ENCODE data around the gene CAMSAP1.
"Not testable (repeated sequence)": the region's sequence is repeated elsewhere in the genome, so short reads cannot be mapped to it uniquely, and the experiment has no call there.

Gene CAMSAP1

GRCh38 chr9:135893104-135893503 lies 14.2 kb downstream of the CAMSAP1 start:
- peaks cover 8% of the 10 kb centered on the region for H3K4me1 ChIP-seq (ENCODE audit: insufficient read depth, low read length)
- no peak overlapping the region for H3K4me3 ChIP-seq (ENCODE audit: low read length)
- peaks cover 1% of the 10 kb centered on the region for H3K36me3 ChIP-seq (ENCODE audit: insufficient read depth, low read length)
- no peak overlapping the region for H2AFZ ChIP-seq (ENCODE audit: low read depth, low read length)
- H3K9me3 ChIP-seq (ENCODE audit: low read length) = peaks cover 23% of the 10 kb centered on the region
- no peaks in the 10 kb centered on the region for H3K27me3 ChIP-seq (ENCODE audit: insufficient read depth, low read length)

- H3K4me3 ChIP-seq (ENCODE audit: low read length); H3K27me3 ChIP-seq (ENCODE audit: insufficient read depth, low read length); H2AFZ ChIP-seq (ENCODE audit: low read depth, low read length); H3K36me3 ChIP-seq (ENCODE audit: insufficient read depth, low read length): not testable (repeated sequence)
- peaks cover 11% of the 10 kb centered on the region for H3K4me1 ChIP-seq (ENCODE audit: insufficient read depth, low read length)
- peaks cover 18% of the 10 kb centered on the region for H3K9me3 ChIP-seq (ENCODE audit: low read length)
These were observed 15.0 kb downstream of the CAMSAP1 start for GRCh38 chr9:135892327-135892726.

GRCh38 chr9:135891027-135891631 lies 16.2 kb downstream of the CAMSAP1 start:
- H3K4me1 ChIP-seq (ENCODE audit: insufficient read depth, low read length) = peaks cover 20% of the 10 kb centered on the region
- H3K36me3 ChIP-seq (ENCODE audit: insufficient read depth, low read length) = peaks cover 4% of the 10 kb centered on the region
- no peak overlapping the region for H3K4me3 ChIP-seq (ENCODE audit: low read length)
- no peak overlapping the region for H2AFZ ChIP-seq (ENCODE audit: low read depth, low read length)
- no peaks in the 10 kb centered on the region for H3K27me3 ChIP-seq (ENCODE audit: insufficient read depth, low read length)
- H3K9me3 ChIP-seq (ENCODE audit: low read length) = peaks cover 10% of the 10 kb centered on the region

GRCh38 chr9:135890190-135891026 lies 16.9 kb downstream of the CAMSAP1 start:
- Histone ChIP-seq H2AFZ (ENCODE audit: low read depth, low read length) (no peak overlapping the region), H3K9me3 (ENCODE audit: low read length) (peaks cover 7% of the 10 kb centered on the region), H3K4me1 (ENCODE audit: insufficient read depth, low read length) (peaks cover 21% of the 10 kb centered on the region), H3K4me3 (ENCODE audit: low read length) (no peak overlapping the region), H3K27me3 (ENCODE audit: insufficient read depth, low read length) (no peaks in the 10 kb centered on the region), H3K36me3 (ENCODE audit: insufficient read depth, low read length) (peaks cover 4% of the 10 kb centered on the region)

- Histone ChIP-seq H3K9me3 (ENCODE audit: low read length) (peaks cover 7% of the 10 kb centered on the region), H3K4me1 (ENCODE audit: insufficient read depth, low read length) (peaks cover 21% of the 10 kb centered on the region), H3K36me3 (ENCODE audit: insufficient read depth, low read length) (peaks cover 4% of the 10 kb centered on the region), H3K4me3 (ENCODE audit: low read length) (no peak overlapping the region), H2AFZ (ENCODE audit: low read depth, low read length) (no peak overlapping the region), H3K27me3 (ENCODE audit: insufficient read depth, low read length) (no peaks in the 10 kb centered on the region)
These were observed 17.7 kb downstream of the CAMSAP1 start for GRCh38 chr9:135889564-135890189.

- Histone ChIP-seq H3K9me3 (ENCODE audit: low read length) (no peaks in the 10 kb centered on the region), H3K27me3 (ENCODE audit: insufficient read depth, low read length) (no peaks in the 10 kb centered on the region), H3K36me3 (ENCODE audit: insufficient read depth, low read length) (peaks cover 4% of the 10 kb centered on the region), H3K4me1 (ENCODE audit: insufficient read depth, low read length) (peaks cover 21% of the 10 kb centered on the region), H3K4me3 (ENCODE audit: low read length) (no peak overlapping the region), H2AFZ (ENCODE audit: low read depth, low read length) (no peak overlapping the region)
These were observed 18.5 kb downstream of the CAMSAP1 start for GRCh38 chr9:135888766-135889394.

- H3K27me3 ChIP-seq (ENCODE audit: insufficient read depth, low read length) = no peaks in the 10 kb centered on the region
- peaks cover 4% of the 10 kb centered on the region for H3K36me3 ChIP-seq (ENCODE audit: insufficient read depth, low read length)
- no peak overlapping the region for H2AFZ ChIP-seq (ENCODE audit: low read depth, low read length)
- no peak overlapping the region for H3K4me3 ChIP-seq (ENCODE audit: low read length)
- no peaks in the 10 kb centered on the region for H3K9me3 ChIP-seq (ENCODE audit: low read length)
- peaks cover 21% of the 10 kb centered on the region for H3K4me1 ChIP-seq (ENCODE audit: insufficient read depth, low read length)
These were observed 19.1 kb downstream of the CAMSAP1 start for GRCh38 chr9:135888126-135888765.

GRCh38 chr9:135887585-135888050 lies 19.7 kb downstream of the CAMSAP1 start:
- no peak overlapping the region for H3K4me3 ChIP-seq (ENCODE audit: low read length)
- H3K9me3 ChIP-seq (ENCODE audit: low read length) = no peaks in the 10 kb centered on the region
- no peaks in the 10 kb centered on the region for H3K27me3 ChIP-seq (ENCODE audit: insufficient read depth, low read length)
- H3K4me1 ChIP-seq (ENCODE audit: insufficient read depth, low read length) = peaks cover 21% of the 10 kb centered on the region
- H2AFZ ChIP-seq (ENCODE audit: low read depth, low read length) = no peak overlapping the region
- H3K36me3 ChIP-seq (ENCODE audit: insufficient read depth, low read length) = peaks cover 8% of the 10 kb centered on the region

GRCh38 chr9:135887021-135887507 lies 20.3 kb downstream of the CAMSAP1 start:
- Histone ChIP-seq H2AFZ (ENCODE audit: low read depth, low read length) (no peak overlapping the region), H3K4me3 (ENCODE audit: low read length) (no peak overlapping the region), H3K9me3 (ENCODE audit: low read length) (no peaks in the 10 kb centered on the region), H3K27me3 (ENCODE audit: insufficient read depth, low read length) (no peaks in the 10 kb centered on the region), H3K4me1 (ENCODE audit: insufficient read depth, low read length) (peaks cover 21% of the 10 kb centered on the region), H3K36me3 (ENCODE audit: insufficient read depth, low read length) (peaks cover 14% of the 10 kb centered on the region)

GRCh38 chr9:135886147-135886981 lies 21.0 kb downstream of the CAMSAP1 start:
- H3K4me3 ChIP-seq (ENCODE audit: low read length) = no peak overlapping the region
- no peak overlapping the region for H2AFZ ChIP-seq (ENCODE audit: low read depth, low read length)
- no peaks in the 10 kb centered on the region for H3K9me3 ChIP-seq (ENCODE audit: low read length)
- H3K4me1 ChIP-seq (ENCODE audit: insufficient read depth, low read length) = peaks cover 19% of the 10 kb centered on the region
- H3K36me3 ChIP-seq (ENCODE audit: insufficient read depth, low read length) = peaks cover 21% of the 10 kb centered on the region
- H3K27me3 ChIP-seq (ENCODE audit: insufficient read depth, low read length) = no peaks in the 10 kb centered on the region

- H3K36me3 ChIP-seq (ENCODE audit: insufficient read depth, low read length) = peaks cover 27% of the 10 kb centered on the region
- no peak overlapping the region for H3K4me3 ChIP-seq (ENCODE audit: low read length)
- peaks cover 14% of the 10 kb centered on the region for H3K4me1 ChIP-seq (ENCODE audit: insufficient read depth, low read length)
- no peak overlapping the region for H2AFZ ChIP-seq (ENCODE audit: low read depth, low read length)
- H3K27me3 ChIP-seq (ENCODE audit: insufficient read depth, low read length) = no peaks in the 10 kb centered on the region
- H3K9me3 ChIP-seq (ENCODE audit: low read length) = no peaks in the 10 kb centered on the region
These were observed 22.1 kb downstream of the CAMSAP1 start for GRCh38 chr9:135885100-135885853.

All from neuron (in vitro differentiated cells).